ENCODE data around the gene AP2A2. TPM values are rescaled to one million over a fixed set of nuclear protein-coding genes. Genes with fewer than 3 reads are reported as not detected.

The AP2A2 gene
- total RNA-seq, 4 donors from 2014 or later = 49.5 to 82.6 (median 72.2) TPM

GRCh38 chr11:947744-948143, 22.1 kb downstream of the AP2A2 start:
- peaks cover 5 to 32% (median 23%) of the 10 kb centered on the region in 4 donors for H3K4me1 ChIP-seq
- no peak for DNase-seq (ENCODE audit: extremely low spot score)
- TF ChIP-seq CTCF (IDR thresholded peaks at IDR 0.05) (no peak), POLR2AphosphoS5 (IDR thresholded peaks at IDR 0.05) (no peak), EP300 (IDR thresholded peaks at IDR 0.05) (no peak), POLR2A (IDR thresholded peaks at IDR 0.05; ENCODE audit: low read depth) (no peak)
- H3K4me3 ChIP-seq = no peak overlapping the region
- no peak overlapping the region for H3K27ac ChIP-seq (replicated peaks in 1 of 4)
- H3K36me3 ChIP-seq = peaks cover 3 to 37% (median 25%) of the 10 kb centered on the region in 4 donors
- H3K9me3 ChIP-seq = peaks cover 0 to 12% (median 4%) of the 10 kb centered on the region in 4 donors
- intact Hi-C loops (cut with DNase I) = no loop called here
- WGBS = 89% methylated on average over 4 of the region's 4 CpGs
- H3K27me3 ChIP-seq = no peaks in the 10 kb centered on the region

- TF ChIP-seq POLR2AphosphoS5 (IDR thresholded peaks at IDR 0.05) = no peak
- TF ChIP-seq POLR2A (IDR thresholded peaks at IDR 0.05; ENCODE audit: low read depth) = no peak
- TF ChIP-seq EP300 (IDR thresholded peaks at IDR 0.05) = no peak
Observed at GRCh38 chr11:951507-951906, 25.8 kb downstream of the AP2A2 start.

GRCh38 chr11:952406-953385, 27.0 kb downstream of the AP2A2 start:
- 85% methylated on average over 18 of the region's 18 CpGs for WGBS
- TF ChIP-seq POLR2A (IDR thresholded peaks at IDR 0.05; ENCODE audit: low read depth) (no peak), EP300 (IDR thresholded peaks at IDR 0.05) (no peak), CTCF (IDR thresholded peaks at IDR 0.05) (no peak), POLR2AphosphoS5 (IDR thresholded peaks at IDR 0.05) (no peak)
- Histone ChIP-seq H3K4me1 (peaks cover 0 to 52% (median 32%) of the 10 kb centered on the region in 4 donors), H3K36me3 (peaks cover 0 to 27% (median 10%) of the 10 kb centered on the region in 4 donors), H3K27me3 (no peaks in the 10 kb centered on the region), H3K27ac (replicated peaks in 1 of 4) (no peak overlapping the region), H3K9me3 (peaks cover 0 to 12% (median 4%) of the 10 kb centered on the region in 4 donors), H3K4me3 (no peak overlapping the region)
- intact Hi-C loops (cut with DNase I) = no loop called here
- no peak for DNase-seq (ENCODE audit: extremely low spot score)

More at GRCh38 chr11:951507-951906, 25.8 kb downstream of the AP2A2 start:
- H3K27me3 ChIP-seq = no peaks in the 10 kb centered on the region
- no peak overlapping the region for H3K27ac ChIP-seq (replicated peaks in 1 of 4)
- WGBS = 95% methylated on average over 9 of the region's 9 CpGs
- peaks cover 0 to 43% (median 32%) of the 10 kb centered on the region in 4 donors for H3K4me1 ChIP-seq
- H3K4me3 ChIP-seq = no peak overlapping the region
- H3K9me3 ChIP-seq = peaks cover 0 to 12% (median 4%) of the 10 kb centered on the region in 4 donors
- intact Hi-C loops (cut with DNase I) = no loop called here
- peaks cover 0 to 19% (median 7%) of the 10 kb centered on the region in 4 donors for H3K36me3 ChIP-seq
- DNase-seq (ENCODE audit: extremely low spot score) = no peak

- Histone ChIP-seq H3K4me3 (no peak overlapping the region), H3K4me1 (peaks cover 0 to 52% (median 32%) of the 10 kb centered on the region in 4 donors), H3K9me3 (peaks cover 0 to 12% (median 4%) of the 10 kb centered on the region in 4 donors), H3K36me3 (peaks cover 0 to 32% (median 10%) of the 10 kb centered on the region in 4 donors), H3K27ac (replicated peaks in 1 of 4) (no peak overlapping the region), H3K27me3 (no peaks in the 10 kb centered on the region)
- WGBS = 83% methylated on average over 13 of the region's 13 CpGs
- intact Hi-C loops (cut with DNase I) = no loop called here
- no peak for TF ChIP-seq EP300 (IDR thresholded peaks at IDR 0.05)
- no peak for TF ChIP-seq POLR2A (IDR thresholded peaks at IDR 0.05; ENCODE audit: low read depth)
- TF ChIP-seq CTCF (IDR thresholded peaks at IDR 0.05) = no peak
- TF ChIP-seq POLR2AphosphoS5 (IDR thresholded peaks at IDR 0.05) = no peak
- no peak for DNase-seq (ENCODE audit: extremely low spot score)
Observed at GRCh38 chr11:953512-953911, 27.8 kb downstream of the AP2A2 start.
